HL-60 (cell line): ENCODE measurements around the gene LMAN1.

Experiments used
- DNase-seq, 2 experiments: peaks; one replicate each; pipeline ENCODE4 v3.0.0-alpha.2; 2010 to 2020; ENCODE audit warnings: low read depth in 1 of 2, low spot score in 1 of 2
- H3K27ac ChIP-seq: fragments of 250-450 bp; sonication (Bioruptor Pico); replicated peaks from 2 replicates; pipeline ENCODE4 v1.5.1; 2020; ENCODE audit warnings: mild to moderate bottlenecking, moderate library complexity
- H3K27me3 ChIP-seq: fragments of 250-450 bp; sonication (Bioruptor Pico); 2 replicates; pipeline ENCODE4 v1.5.1; 2021; ENCODE audit warnings: mild to moderate bottlenecking, moderate library complexity; ENCODE audit not compliant: insufficient read depth, poor library complexity, severe bottlenecking
- H3K4me3 ChIP-seq: replicated peaks from 2 replicates; pipeline ENCODE4 v1.5.1; 2011; ENCODE audit warnings: mild to moderate bottlenecking, control low read depth, low read length; ENCODE audit not compliant: insufficient read depth
- GABPA ChIP-seq: IDR thresholded peaks from 2 replicates; pipeline ENCODE4 v1.6.1; 2012; ENCODE audit warnings: low read depth
- POLR2AphosphoS5 ChIP-seq: IDR thresholded peaks from 2 replicates; pipeline ENCODE4 v1.6.1; 2012; ENCODE audit warnings: low read depth
- SPI1 ChIP-seq: IDR thresholded peaks from 2 replicates; pipeline ENCODE4 v1.6.1; 2012; ENCODE audit warnings: low read depth, mild to moderate bottlenecking, borderline replicate concordance
- TF ChIP-seq, protein P1 (sequence below): IDR thresholded peaks from one replicate; pipeline ENCODE4 v1.5.1; 2011; ENCODE audit warnings: low read length, control low read depth, inconsistent platforms; ENCODE audit not compliant: insufficient read depth
- TF ChIP-seq, protein P2 (sequence below): IDR thresholded peaks from 2 replicates; pipeline ENCODE4 v1.6.1; 2012; ENCODE audit warnings: low read depth; ENCODE audit not compliant: insufficient replicate concordance

Gene LMAN1

DNA sequence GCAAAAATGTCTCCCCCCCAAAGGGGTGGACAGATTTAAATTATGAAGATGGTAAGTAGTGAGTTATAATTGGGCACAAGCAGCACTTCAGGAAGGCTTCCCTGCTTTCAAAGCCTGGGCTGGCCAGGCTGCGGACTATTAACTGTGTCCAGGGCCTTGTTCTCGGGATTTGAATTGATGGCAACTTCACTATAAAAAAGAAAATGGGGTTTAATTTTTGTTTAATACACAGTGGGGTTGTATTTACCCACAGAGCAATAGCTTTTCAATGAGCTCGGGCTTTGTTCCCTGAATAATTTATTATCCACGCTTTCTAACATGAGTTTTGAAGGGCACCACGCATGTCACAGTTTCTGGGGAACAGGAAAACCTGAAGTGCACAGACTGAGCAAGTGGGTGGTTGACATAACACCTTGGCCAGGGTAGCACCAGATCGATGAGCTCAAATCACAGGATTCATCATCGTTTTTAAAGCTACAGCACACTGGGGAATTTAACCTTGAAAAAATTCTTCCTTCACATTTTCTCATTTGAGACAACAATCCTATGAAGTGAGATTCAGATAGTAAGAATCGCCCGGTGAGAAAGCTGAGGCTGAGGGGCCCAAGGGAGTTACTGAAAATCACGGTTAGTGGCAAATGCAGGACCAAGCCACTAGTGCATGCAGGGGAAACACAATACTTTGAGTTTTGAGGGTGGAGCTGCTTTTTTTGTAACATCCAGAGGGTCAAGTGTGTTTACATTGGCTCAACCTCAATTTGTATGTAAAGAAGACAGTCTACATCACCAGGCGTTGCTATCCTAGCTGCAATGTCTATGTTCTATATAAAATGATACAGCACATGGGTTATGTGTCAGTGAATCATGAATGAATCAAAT, 28.9 kb upstream of the LMAN1 start:
- Histone ChIP-seq H3K27me3 (no peaks in the 10 kb centered on the region), H3K4me3 (no peak overlapping the region), H3K27ac (no peak overlapping the region)
- TF ChIP-seq POLR2AphosphoS5 = no peak
- TF ChIP-seq GABPA = no peak
- TF ChIP-seq, protein P1, sequence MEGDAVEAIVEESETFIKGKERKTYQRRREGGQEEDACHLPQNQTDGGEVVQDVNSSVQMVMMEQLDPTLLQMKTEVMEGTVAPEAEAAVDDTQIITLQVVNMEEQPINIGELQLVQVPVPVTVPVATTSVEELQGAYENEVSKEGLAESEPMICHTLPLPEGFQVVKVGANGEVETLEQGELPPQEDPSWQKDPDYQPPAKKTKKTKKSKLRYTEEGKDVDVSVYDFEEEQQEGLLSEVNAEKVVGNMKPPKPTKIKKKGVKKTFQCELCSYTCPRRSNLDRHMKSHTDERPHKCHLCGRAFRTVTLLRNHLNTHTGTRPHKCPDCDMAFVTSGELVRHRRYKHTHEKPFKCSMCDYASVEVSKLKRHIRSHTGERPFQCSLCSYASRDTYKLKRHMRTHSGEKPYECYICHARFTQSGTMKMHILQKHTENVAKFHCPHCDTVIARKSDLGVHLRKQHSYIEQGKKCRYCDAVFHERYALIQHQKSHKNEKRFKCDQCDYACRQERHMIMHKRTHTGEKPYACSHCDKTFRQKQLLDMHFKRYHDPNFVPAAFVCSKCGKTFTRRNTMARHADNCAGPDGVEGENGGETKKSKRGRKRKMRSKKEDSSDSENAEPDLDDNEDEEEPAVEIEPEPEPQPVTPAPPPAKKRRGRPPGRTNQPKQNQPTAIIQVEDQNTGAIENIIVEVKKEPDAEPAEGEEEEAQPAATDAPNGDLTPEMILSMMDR = no peak
- TF ChIP-seq, protein P2, sequence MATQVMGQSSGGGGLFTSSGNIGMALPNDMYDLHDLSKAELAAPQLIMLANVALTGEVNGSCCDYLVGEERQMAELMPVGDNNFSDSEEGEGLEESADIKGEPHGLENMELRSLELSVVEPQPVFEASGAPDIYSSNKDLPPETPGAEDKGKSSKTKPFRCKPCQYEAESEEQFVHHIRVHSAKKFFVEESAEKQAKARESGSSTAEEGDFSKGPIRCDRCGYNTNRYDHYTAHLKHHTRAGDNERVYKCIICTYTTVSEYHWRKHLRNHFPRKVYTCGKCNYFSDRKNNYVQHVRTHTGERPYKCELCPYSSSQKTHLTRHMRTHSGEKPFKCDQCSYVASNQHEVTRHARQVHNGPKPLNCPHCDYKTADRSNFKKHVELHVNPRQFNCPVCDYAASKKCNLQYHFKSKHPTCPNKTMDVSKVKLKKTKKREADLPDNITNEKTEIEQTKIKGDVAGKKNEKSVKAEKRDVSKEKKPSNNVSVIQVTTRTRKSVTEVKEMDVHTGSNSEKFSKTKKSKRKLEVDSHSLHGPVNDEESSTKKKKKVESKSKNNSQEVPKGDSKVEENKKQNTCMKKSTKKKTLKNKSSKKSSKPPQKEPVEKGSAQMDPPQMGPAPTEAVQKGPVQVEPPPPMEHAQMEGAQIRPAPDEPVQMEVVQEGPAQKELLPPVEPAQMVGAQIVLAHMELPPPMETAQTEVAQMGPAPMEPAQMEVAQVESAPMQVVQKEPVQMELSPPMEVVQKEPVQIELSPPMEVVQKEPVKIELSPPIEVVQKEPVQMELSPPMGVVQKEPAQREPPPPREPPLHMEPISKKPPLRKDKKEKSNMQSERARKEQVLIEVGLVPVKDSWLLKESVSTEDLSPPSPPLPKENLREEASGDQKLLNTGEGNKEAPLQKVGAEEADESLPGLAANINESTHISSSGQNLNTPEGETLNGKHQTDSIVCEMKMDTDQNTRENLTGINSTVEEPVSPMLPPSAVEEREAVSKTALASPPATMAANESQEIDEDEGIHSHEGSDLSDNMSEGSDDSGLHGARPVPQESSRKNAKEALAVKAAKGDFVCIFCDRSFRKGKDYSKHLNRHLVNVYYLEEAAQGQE = no peak
- no peak for TF ChIP-seq SPI1
- no peak for DNase-seq

DNA sequence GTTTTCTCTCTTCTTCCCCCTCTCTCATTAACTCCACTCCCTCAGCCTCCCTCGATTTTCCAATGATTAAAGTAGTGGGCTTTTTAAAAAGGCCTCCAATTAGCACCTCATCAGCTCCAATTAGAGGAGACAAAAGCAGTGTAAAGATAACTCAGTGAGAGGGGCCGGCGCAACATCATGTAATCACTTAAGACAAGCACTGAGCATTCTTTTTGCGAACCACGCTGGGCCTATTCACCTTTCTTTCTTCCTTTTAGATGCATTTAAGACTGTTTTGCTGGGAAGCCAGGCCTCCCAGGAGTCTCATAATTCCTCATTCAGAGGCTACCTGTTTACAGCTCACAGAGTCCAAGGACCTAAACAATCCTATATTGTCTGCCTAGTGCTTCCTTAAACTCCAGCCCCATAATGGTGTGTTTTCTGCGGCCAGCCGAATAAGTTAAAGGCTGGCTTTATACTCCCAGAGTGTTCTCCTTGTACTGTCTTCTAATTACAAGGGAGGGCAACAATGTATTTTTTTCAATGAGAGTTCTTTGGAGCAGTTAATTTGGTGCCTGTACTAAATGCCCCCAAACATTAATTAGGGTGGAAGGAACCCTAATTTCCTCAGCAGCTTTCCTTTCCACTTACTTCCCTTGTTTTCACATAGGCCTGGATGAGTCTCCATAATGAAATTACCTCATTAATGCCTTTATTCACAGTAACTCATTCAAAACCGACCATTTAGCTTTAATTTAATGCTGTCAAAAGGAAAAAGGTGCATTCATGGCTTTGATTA, 28.0 kb upstream of the LMAN1 start:
- Histone ChIP-seq H3K27ac (no peak overlapping the region), H3K4me3 (no peak overlapping the region), H3K27me3 (no peaks in the 10 kb centered on the region)
- DNase-seq = no peak
- TF ChIP-seq SPI1 (no peak), GABPA (no peak), POLR2AphosphoS5 (no peak)
- TF ChIP-seq, protein P2 = no peak
- TF ChIP-seq, protein P1 = no peak

DNA sequence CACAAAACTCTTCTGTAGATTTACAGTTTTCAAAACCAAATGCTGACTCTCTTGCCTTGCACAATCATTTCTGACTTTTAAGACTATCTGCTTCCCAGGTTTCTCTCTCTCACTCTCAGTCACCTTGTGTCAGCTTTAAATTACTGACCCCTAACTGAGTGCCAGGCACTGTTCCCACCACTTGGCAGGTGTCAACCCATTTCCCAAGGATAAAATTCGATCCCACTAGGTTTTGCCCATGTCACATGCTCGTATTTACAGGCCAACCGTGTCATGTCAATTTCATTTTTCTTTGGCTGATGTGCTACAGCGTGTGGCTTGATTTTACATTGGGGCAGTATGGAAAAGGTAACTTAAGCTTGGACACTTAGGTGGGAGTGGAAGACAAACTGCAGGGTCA, 26.1 kb upstream of the LMAN1 start:
- peaks cover 3% of the 10 kb centered on the region for H3K27me3 ChIP-seq
- TF ChIP-seq, protein P2 = no peak
- TF ChIP-seq, protein P1 = no peak
- TF ChIP-seq SPI1 (no peak), GABPA (no peak), POLR2AphosphoS5 (no peak)
- DNase-seq = no peak
- no peak overlapping the region for H3K4me3 ChIP-seq
- H3K27ac ChIP-seq = no peak overlapping the region
